Spleen (tissue), 11 donors: ENCODE data around the gene INPP4A. TPM values are rescaled to one million over a fixed set of nuclear protein-coding genes. Genes with fewer than 3 reads are reported as not detected.
"Not testable (repeated sequence)": the region's sequence is repeated elsewhere in the genome, so short reads cannot be mapped to it uniquely, and the experiment has no call there.

ENCODE experiments used
- DNase-seq: peaks from one replicate; pipeline ENCODE4 v3.0.0-alpha.2; 2020
- H3K27ac ChIP-seq, 8 donors: fragments of 200-600 bp; sonication (generic) in 7 of 8; 1 replicate in 4 of 8; 2 replicates in 4 of 8; pipeline versions ENCODE4 v1.5.0 to v1.8.0; 2016 to 2021; ENCODE audit warnings: inconsistent platforms in 4 of 8, mild to moderate bottlenecking in 4 of 8, moderate library complexity in 1 of 8
- H3K27me3 ChIP-seq, 7 donors: fragments of 200-600 bp; sonication (generic) in 6 of 7; replicated peaks in 1 of 7; 1 replicate in 4 of 7; 2 replicates in 3 of 7; pipeline versions ENCODE4 v1.5.0 to v1.8.0; 2016 to 2021; ENCODE audit warnings: inconsistent platforms in 3 of 7, mild to moderate bottlenecking in 1 of 7
- H3K36me3 ChIP-seq, 6 donors: fragments of 200-600 bp; sonication (generic) in 5 of 6; 1 replicate in 4 of 6; 2 replicates in 2 of 6; pipeline versions ENCODE4 v1.5.0 to v1.8.0; 2016 to 2021; ENCODE audit warnings: inconsistent platforms in 2 of 6
- H3K4me1 ChIP-seq, 6 donors: fragments of 200-600 bp; sonication (generic) in 5 of 6; 1 replicate in 3 of 6; 2 replicates in 3 of 6; pipeline versions ENCODE4 v1.5.0 to v1.8.0; 2016 to 2021; ENCODE audit warnings: inconsistent platforms in 3 of 6
- H3K4me3 ChIP-seq, 8 donors: fragments of 200-600 bp; sonication (generic) in 7 of 8; 1 replicate in 4 of 8; 2 replicates in 4 of 8; pipeline versions ENCODE4 v1.5.0 to v1.8.0; 2016 to 2021; ENCODE audit warnings: inconsistent platforms in 4 of 8, mild to moderate bottlenecking in 4 of 8, moderate library complexity in 2 of 8
- H3K9me3 ChIP-seq, 8 donors: fragments of 200-600 bp; sonication (generic) in 7 of 8; 1 replicate in 4 of 8; 2 replicates in 4 of 8; pipeline versions ENCODE4 v1.5.0 to v1.8.0; 2016 to 2021; ENCODE audit warnings: inconsistent platforms in 4 of 8
- CTCF ChIP-seq, 11 experiments: fragments of 200-600 bp in 7 of 11; fragments of 450-650 bp in 4 of 11; sonication (generic) in 4 of 11; IDR thresholded peaks in 8 of 11; conservative IDR thresholded peaks in 3 of 11; 1 replicate in 7 of 11; 2 replicates in 4 of 11; pipeline versions ENCODE4 v1.4.0 to v1.8.0; 2016 to 2021; ENCODE audit warnings: antibody characterized with exemption in 11 of 11, inconsistent platforms in 4 of 11, mild to moderate bottlenecking in 1 of 11
- POLR2A ChIP-seq, 3 donors: fragments of 450-650 bp; IDR thresholded peaks; one replicate each; pipeline ENCODE4 v1.5.1; 2017; ENCODE audit warnings: antibody characterized with exemption in 3 of 3, mild to moderate bottlenecking in 1 of 3
- POLR2AphosphoS5 ChIP-seq, 3 donors: sonication (generic); formaldehyde crosslinking; IDR thresholded peaks; one replicate each; pipeline ENCODE4 v1.5.1; 2017; ENCODE audit warnings: antibody characterized with exemption in 3 of 3
- WGBS, 5 donors: extraction: QIAGEN DNeasy Blood & Tissue Kit in 3 of 5; methylation state at CpG; one replicate each; pipeline versions ENCODE4 v1.1.5 to v1.1.7; 2013 to 2018; 5-methylcytosine and 5-hydroxymethylcytosine counted together
- intact Hi-C: fragments of 100-400 bp; cut with DNase I; formaldehyde crosslinking; loops from one replicate; pipeline ENCODE4 v1.15.0; 2023; ENCODE audit warnings: low total_unique reads
- polyA plus RNA-seq, 3 donors: library from polyadenylated mRNA; stranded (reverse); fragments of 200-250 nt; gene quantifications; one replicate each; pipeline ENCODE4 v1.2.1, GENCODE V29; 2013
- total RNA-seq, 7 donors: library from RNA; depleted of rRNA in 3 of 7; stranded (reverse); fragments of >200 nt in 3 of 7; fragmentation: NEBNext Ultra II Directional in 4 of 7; extraction: Animal tissue kit (Norgen Biotek cat#: 25700) in 4 of 7; gene quantifications; one replicate each; pipeline versions ENCODE4 v1.1.0 to v1.2.1, GENCODE V29; 2016 to 2021
- donor health status: healthy with polysubstance abuse.
- donor health status: DM: no; HTN: no; CAD: no; lungs with moderate emphysema.
- donor health status: DM: no; HTN: no; CAD: no.
- donor health status: Bipolar disorder and iron deficiency.
- donor health status: healthy.
- donor health status: DM: no; HTN: no; CAD: no.
- donor health status: DM: yes; HTN: yes; CAD: no.

The INPP4A gene
- total and polyA plus RNA-seq, 10 donors, result 6.4 to 102 (median 69.2) TPM

GRCh38 chr2:98432145-98432544, 12.5 kb upstream of the INPP4A start:
- H3K27ac ChIP-seq, result no peak overlapping the region
- H3K4me1 ChIP-seq, result no peaks in the 10 kb centered on the region
- no peaks in the 10 kb centered on the region for H3K36me3 ChIP-seq
- peaks cover 0 to 30% (median 2%) of the 10 kb centered on the region in 8 donors for H3K9me3 ChIP-seq
- intact Hi-C loops, result no loop called here
- no peaks in the 10 kb centered on the region for H3K27me3 ChIP-seq
- no peak for TF ChIP-seq CTCF (IDR thresholded peaks at IDR 0.05 in 8 of 11, conservative IDR thresholded peaks at IDR 0.05 in 3 of 11)
- TF ChIP-seq POLR2A (IDR thresholded peaks at IDR 0.05), result no peak
- TF ChIP-seq POLR2AphosphoS5 (IDR thresholded peaks at IDR 0.05), result no peak
- no peak for DNase-seq
- H3K4me3 ChIP-seq, result no peak overlapping the region

GRCh38 chr2:98433363-98433964, 11.2 kb upstream of the INPP4A start:
- DNase-seq, result no peak
- Histone ChIP-seq H3K27ac (no peak overlapping the region), H3K9me3 (peaks cover 0 to 35% (median 5%) of the 10 kb centered on the region in 8 donors), H3K36me3 (no peaks in the 10 kb centered on the region), H3K4me1 (no peaks in the 10 kb centered on the region), H3K27me3 (no peaks in the 10 kb centered on the region), H3K4me3 (no peak overlapping the region)
- intact Hi-C loops, result no loop called here
- WGBS, 5 donors, result 64 to 80% (median 70%) methylated on average over 2 of the region's 2 CpGs
- no peak for TF ChIP-seq POLR2A (IDR thresholded peaks at IDR 0.05)
- no peak for TF ChIP-seq CTCF (IDR thresholded peaks at IDR 0.05 in 8 of 11, conservative IDR thresholded peaks at IDR 0.05 in 3 of 11)
- no peak for TF ChIP-seq POLR2AphosphoS5 (IDR thresholded peaks at IDR 0.05)

- no peaks in the 10 kb centered on the region for H3K27me3 ChIP-seq
- no peak overlapping the region for H3K27ac ChIP-seq
- H3K36me3 ChIP-seq, result no peaks in the 10 kb centered on the region
- H3K9me3 ChIP-seq, result peaks cover 0 to 46% (median 15%) of the 10 kb centered on the region in 8 donors
- no peak for TF ChIP-seq POLR2AphosphoS5 (IDR thresholded peaks at IDR 0.05)
- no peak for TF ChIP-seq POLR2A (IDR thresholded peaks at IDR 0.05)
- no peak for TF ChIP-seq CTCF (IDR thresholded peaks at IDR 0.05 in 8 of 11, conservative IDR thresholded peaks at IDR 0.05 in 3 of 11)
- WGBS, 5 donors, result 82 to 97% (median 89%) methylated on average over 3 of the region's 3 CpGs
- no peak overlapping the region for H3K4me3 ChIP-seq
- no peak for DNase-seq
- no peaks in the 10 kb centered on the region for H3K4me1 ChIP-seq
- intact Hi-C loops, result no loop called here
These were observed 10.2 kb upstream of the INPP4A start for GRCh38 chr2:98434492-98434891.

GRCh38 chr2:98435670-98436069, 9.0 kb upstream of the INPP4A start:
- H3K4me3 ChIP-seq, intact Hi-C loops, H3K27ac ChIP-seq, DNase-seq, H3K27me3 ChIP-seq, H3K4me1 ChIP-seq, H3K36me3 ChIP-seq: not testable (repeated sequence)
- 88 to 97% (median 94%) methylated on average over 4 of the region's 4 CpGs for WGBS, 5 donors
- H3K9me3 ChIP-seq, result peaks cover 0 to 56% (median 23%) of the 10 kb centered on the region in 8 donors

GRCh38 chr2:98436734-98437133, 7.9 kb upstream of the INPP4A start:
- intact Hi-C loops, result no loop called here
- no peak for TF ChIP-seq POLR2A (IDR thresholded peaks at IDR 0.05)
- no peak for TF ChIP-seq POLR2AphosphoS5 (IDR thresholded peaks at IDR 0.05)
- TF ChIP-seq CTCF (IDR thresholded peaks at IDR 0.05 in 8 of 11, conservative IDR thresholded peaks at IDR 0.05 in 3 of 11), result no peak
- Histone ChIP-seq H3K36me3 (no peaks in the 10 kb centered on the region), H3K9me3 (peaks cover 0 to 54% (median 23%) of the 10 kb centered on the region in 8 donors), H3K4me1 (no peaks in the 10 kb centered on the region), H3K4me3 (no peak overlapping the region), H3K27me3 (no peaks in the 10 kb centered on the region), H3K27ac (no peak overlapping the region)
- 61 to 75% (median 70%) methylated on average over 4 of the region's 4 CpGs for WGBS, 5 donors
- DNase-seq, result no peak
